Subcutaneous abdominal adipose tissue (tissue), 5 donors: ENCODE measurements around the gene APBB3.

Experiments used
- H3K27ac ChIP-seq: one replicate; pipeline ENCODE4 v1.7.0; 2013; ENCODE audit warnings: low read depth, mild to moderate bottlenecking, inconsistent platforms, low read length, moderate library complexity
- H3K27me3 ChIP-seq, 5 donors: one replicate each; pipeline ENCODE4 v1.7.0; 2013; ENCODE audit warnings: low read length in 5 of 5, inconsistent platforms in 1 of 5; ENCODE audit not compliant: control insufficient read depth in 5 of 5, insufficient read depth in 4 of 5
- H3K36me3 ChIP-seq, 5 donors: one replicate each; pipeline ENCODE4 v1.7.0; 2013; ENCODE audit warnings: low read length in 5 of 5; ENCODE audit not compliant: control insufficient read depth in 5 of 5, insufficient read depth in 5 of 5
- H3K4me1 ChIP-seq, 5 donors: one replicate each; pipeline ENCODE4 v1.7.0; 2013; ENCODE audit warnings: low read length in 5 of 5, mild to moderate bottlenecking in 3 of 5, moderate library complexity in 1 of 5; ENCODE audit not compliant: control insufficient read depth in 5 of 5, insufficient read depth in 5 of 5
- H3K4me3 ChIP-seq, 5 donors: one replicate each; pipeline ENCODE4 v1.7.0; 2013; ENCODE audit warnings: low read length in 5 of 5, low read depth in 1 of 5
- H3K9ac ChIP-seq, 5 donors: one replicate each; pipeline ENCODE4 v1.7.0; 2013; ENCODE audit warnings: low read length in 5 of 5, mild to moderate bottlenecking in 4 of 5, moderate library complexity in 3 of 5
- H3K9me3 ChIP-seq, 5 donors: one replicate each; pipeline ENCODE4 v1.7.0; 2013; ENCODE audit warnings: low read length in 5 of 5; ENCODE audit not compliant: control insufficient read depth in 5 of 5
- donor health status: healthy.
- donor health status: healthy.
- donor health status: healthy.
- donor health status: healthy.
- donor health status: healthy.

The APBB3 gene

GRCh38 chr5:140567871-140568270 lies 3.5 kb upstream of the APBB3 start:
- no peak overlapping the region for H3K9ac ChIP-seq
- no peaks in the 10 kb centered on the region for H3K27me3 ChIP-seq
- H3K36me3 ChIP-seq = peaks cover 0 to 31% (median 23%) of the 10 kb centered on the region in 5 donors
- H3K9me3 ChIP-seq = no peaks in the 10 kb centered on the region
- H3K4me3 ChIP-seq = no peak overlapping the region
- H3K27ac ChIP-seq = no peak overlapping the region
- H3K4me1 ChIP-seq = peaks cover 7 to 70% (median 55%) of the 10 kb centered on the region in 5 donors

GRCh38 chr5:140567136-140567818 lies 2.9 kb upstream of the APBB3 start:
- no peak overlapping the region for H3K4me3 ChIP-seq
- no peaks in the 10 kb centered on the region for H3K9me3 ChIP-seq
- peaks cover 7 to 76% (median 59%) of the 10 kb centered on the region in 5 donors for H3K4me1 ChIP-seq
- H3K27ac ChIP-seq = no peak overlapping the region
- peaks cover 0 to 31% (median 23%) of the 10 kb centered on the region in 5 donors for H3K36me3 ChIP-seq
- no peak overlapping the region for H3K9ac ChIP-seq
- H3K27me3 ChIP-seq = no peaks in the 10 kb centered on the region

GRCh38 chr5:140566665-140567064 lies 2.3 kb upstream of the APBB3 start:
- Histone ChIP-seq H3K27me3 (no peaks in the 10 kb centered on the region), H3K4me3 (no peak overlapping the region), H3K9me3 (no peaks in the 10 kb centered on the region), H3K4me1 (peaks cover 7 to 79% (median 57%) of the 10 kb centered on the region in 5 donors), H3K36me3 (peaks cover 0 to 35% (median 25%) of the 10 kb centered on the region in 5 donors), H3K27ac (no peak overlapping the region), H3K9ac (no peak overlapping the region)

DNA sequence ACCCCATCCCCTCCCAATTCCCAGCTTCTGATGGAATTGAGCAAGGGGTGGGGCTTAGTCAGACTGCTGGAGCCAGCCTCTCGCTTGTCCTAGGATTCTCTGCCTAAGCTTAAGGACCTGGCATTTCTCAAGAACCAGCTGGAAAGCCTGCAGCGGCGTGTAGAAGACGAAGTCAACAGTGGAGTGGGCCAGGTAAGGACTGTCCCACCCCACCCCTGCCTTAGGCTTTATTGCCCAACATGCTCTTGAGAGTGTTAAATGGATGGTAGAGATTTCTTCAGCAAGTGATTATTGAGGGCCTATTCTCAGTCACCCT lies 1.3 kb upstream of the APBB3 start:
- Histone ChIP-seq H3K36me3 (peaks cover 0 to 44% (median 32%) of the 10 kb centered on the region in 5 donors), H3K27me3 (no peaks in the 10 kb centered on the region), H3K4me1 (peaks cover 7 to 71% (median 49%) of the 10 kb centered on the region in 5 donors), H3K9me3 (no peaks in the 10 kb centered on the region), H3K4me3 (peak overlapping the region in 3 of 5 donors; percentile 88 to 96 (median 88)), H3K9ac (peak overlapping the region in 2 of 5 donors; percentile 84), H3K27ac (peak overlapping the region; percentile 84)

DNA sequence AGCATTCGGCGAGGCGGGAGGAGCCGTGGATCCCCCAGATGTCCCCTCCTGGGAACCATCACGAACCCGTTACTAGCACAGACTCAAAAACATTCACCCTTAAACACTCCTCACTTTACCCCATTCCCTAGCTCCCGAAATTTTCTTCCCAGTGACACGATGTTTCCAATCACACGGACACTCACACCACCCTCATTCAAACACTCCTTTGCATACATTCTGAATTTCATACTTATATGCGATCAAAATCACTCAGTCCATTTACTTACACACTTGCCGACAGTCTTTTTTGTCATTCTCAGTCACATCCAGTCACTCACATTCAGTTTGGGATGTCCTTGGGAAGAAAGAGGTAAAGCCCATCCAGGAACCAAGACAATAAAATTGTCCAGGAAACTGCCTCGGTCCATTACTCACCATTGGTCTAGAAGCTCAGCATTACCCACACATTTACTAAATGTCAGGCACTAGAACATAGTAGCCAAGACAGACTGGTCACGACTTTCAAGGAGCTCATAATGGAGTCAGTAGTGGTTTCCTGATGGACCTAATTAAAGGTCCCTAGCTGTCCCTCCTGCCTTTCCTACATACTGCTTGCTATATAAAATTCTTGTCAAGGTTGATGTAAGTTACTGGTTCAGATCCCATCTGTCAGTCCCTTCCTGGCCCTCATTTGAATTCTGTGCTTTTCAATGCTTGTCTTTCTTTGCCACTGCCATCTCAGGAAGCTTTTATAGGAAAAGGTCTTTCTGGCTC lies 804 bp upstream of the APBB3 start:
- no peaks in the 10 kb centered on the region for H3K27me3 ChIP-seq
- H3K4me3 ChIP-seq = peak overlapping the region; percentile 78 to 96 (median 88)
- peaks cover 7 to 69% (median 49%) of the 10 kb centered on the region in 5 donors for H3K4me1 ChIP-seq

DNA sequence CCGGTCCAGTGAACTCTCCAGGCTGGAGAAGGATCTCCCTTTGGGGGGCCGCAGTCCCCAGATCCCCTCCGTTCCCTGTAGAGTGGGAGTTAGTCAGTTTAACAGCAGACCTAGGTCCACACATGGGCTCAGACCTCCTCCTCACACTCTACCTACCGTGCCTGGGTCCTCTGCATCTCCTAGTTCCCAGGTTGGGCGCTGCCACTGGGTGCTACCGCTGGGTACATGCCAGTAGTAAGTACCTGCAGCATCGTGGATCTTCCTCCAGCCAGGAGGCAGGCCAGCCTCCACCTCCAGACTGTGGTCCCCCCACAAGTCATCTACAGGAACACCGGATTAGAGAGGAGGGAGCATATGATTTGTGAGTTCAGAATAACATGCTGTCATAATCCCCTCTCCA lies 802 bp downstream of the APBB3 start:
- Histone ChIP-seq H3K4me3 (peak overlapping the region; percentile 78 to 88 (median 86)), H3K27me3 (no peaks in the 10 kb centered on the region), H3K9ac (peak overlapping the region; percentile 78 to 84 (median 79)), H3K27ac (peak overlapping the region; percentile 84), H3K36me3 (peaks cover 0 to 56% (median 40%) of the 10 kb centered on the region in 5 donors), H3K4me1 (peaks cover 7 to 53% (median 35%) of the 10 kb centered on the region in 5 donors), H3K9me3 (no peaks in the 10 kb centered on the region)

More for the DNA sequence above, 804 bp upstream of the APBB3 start:
- Histone ChIP-seq H3K9me3 (no peaks in the 10 kb centered on the region), H3K9ac (peak overlapping the region; percentile 82 to 84 (median 83)), H3K36me3 (peaks cover 0 to 49% (median 38%) of the 10 kb centered on the region in 5 donors), H3K27ac (peak overlapping the region; percentile 84)

GRCh38 chr5:140561753-140562523 lies 2.5 kb downstream of the APBB3 start:
- Histone ChIP-seq H3K36me3 (peaks cover 0 to 44% (median 28%) of the 10 kb centered on the region in 5 donors), H3K27me3 (no peaks in the 10 kb centered on the region), H3K4me1 (peaks cover 11 to 54% (median 37%) of the 10 kb centered on the region in 5 donors), H3K9ac (peak overlapping the region in 1 of 5 donors; percentile 35), H3K9me3 (no peaks in the 10 kb centered on the region), H3K4me3 (no peak overlapping the region), H3K27ac (no peak overlapping the region)

GRCh38 chr5:140560227-140560626 lies 4.2 kb downstream of the APBB3 start:
- Histone ChIP-seq H3K4me1 (peaks cover 13 to 54% (median 36%) of the 10 kb centered on the region in 5 donors), H3K4me3 (no peak overlapping the region), H3K9ac (no peak overlapping the region), H3K36me3 (peaks cover 0 to 34% (median 21%) of the 10 kb centered on the region in 5 donors), H3K27ac (no peak overlapping the region), H3K9me3 (no peaks in the 10 kb centered on the region), H3K27me3 (no peaks in the 10 kb centered on the region)

DNA sequence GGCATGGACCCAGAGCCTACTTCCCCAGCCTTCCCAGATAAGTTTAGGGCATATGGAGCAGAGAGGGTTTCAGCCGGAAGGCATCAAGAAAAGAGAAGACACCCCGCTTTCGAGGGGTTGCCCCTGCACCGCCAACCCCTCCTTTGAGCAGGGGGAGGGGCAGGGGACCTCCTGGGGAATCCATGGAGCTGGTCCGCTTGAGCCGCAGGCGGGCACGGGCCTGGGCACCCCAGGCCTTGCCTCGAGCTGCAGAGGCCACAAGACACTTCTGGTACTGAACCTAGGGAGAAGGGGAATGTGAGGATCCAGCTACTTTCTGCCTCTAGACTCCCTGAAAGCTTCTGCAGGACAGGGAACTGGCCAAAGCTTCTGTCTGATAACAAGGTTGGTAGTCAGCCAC lies 5.9 kb downstream of the APBB3 start:
- Histone ChIP-seq H3K36me3 (peaks cover 2 to 34% (median 21%) of the 10 kb centered on the region in 5 donors), H3K4me1 (peaks cover 8 to 42% (median 26%) of the 10 kb centered on the region in 5 donors), H3K9me3 (no peaks in the 10 kb centered on the region), H3K9ac (no peak overlapping the region), H3K27ac (no peak overlapping the region), H3K27me3 (no peaks in the 10 kb centered on the region), H3K4me3 (no peak overlapping the region)
